ENCODE results near the gene CHRM2.

CHRM2 gene

DNA sequence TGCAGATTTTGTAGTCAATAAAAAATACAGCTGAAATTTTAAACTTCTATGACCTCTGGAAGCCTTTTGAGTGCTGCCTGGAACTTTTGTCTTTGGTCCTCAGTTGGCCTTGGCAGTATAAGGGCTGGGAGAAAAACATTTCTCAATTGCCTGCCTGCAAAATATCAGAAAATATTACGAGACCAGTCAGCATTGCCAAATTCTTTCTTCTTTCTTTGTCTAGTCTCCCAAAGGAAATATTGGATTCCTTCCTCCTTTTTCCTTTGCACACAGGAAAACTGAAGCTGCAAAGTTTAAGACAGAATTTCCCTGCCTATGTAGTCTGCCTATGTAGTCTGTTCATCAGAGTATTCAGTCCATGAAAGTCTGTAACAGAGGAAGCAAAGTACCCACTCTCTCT is 95.9 kb downstream of the CHRM2 start:
- DNase-seq: no peak

DNA sequence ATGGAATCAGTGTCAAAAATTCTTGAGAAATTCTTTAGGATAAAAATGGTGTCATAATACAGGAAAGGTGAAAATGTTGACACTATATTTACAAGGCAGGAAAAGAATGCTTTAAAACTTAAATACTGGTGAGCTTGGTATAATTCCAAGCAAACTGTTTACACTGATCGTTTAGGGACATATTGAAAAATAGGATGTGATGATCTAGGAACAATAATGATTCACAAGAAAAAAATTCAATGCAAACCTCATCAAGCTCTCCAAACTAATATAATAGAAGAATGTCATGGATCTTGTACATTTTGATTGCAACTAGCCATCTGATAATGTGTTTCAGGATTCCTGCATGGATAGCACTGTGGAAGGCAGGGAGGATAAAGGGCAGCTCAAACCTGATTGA is 98.4 kb downstream of the CHRM2 start:
- no peak for DNase-seq

DNA sequence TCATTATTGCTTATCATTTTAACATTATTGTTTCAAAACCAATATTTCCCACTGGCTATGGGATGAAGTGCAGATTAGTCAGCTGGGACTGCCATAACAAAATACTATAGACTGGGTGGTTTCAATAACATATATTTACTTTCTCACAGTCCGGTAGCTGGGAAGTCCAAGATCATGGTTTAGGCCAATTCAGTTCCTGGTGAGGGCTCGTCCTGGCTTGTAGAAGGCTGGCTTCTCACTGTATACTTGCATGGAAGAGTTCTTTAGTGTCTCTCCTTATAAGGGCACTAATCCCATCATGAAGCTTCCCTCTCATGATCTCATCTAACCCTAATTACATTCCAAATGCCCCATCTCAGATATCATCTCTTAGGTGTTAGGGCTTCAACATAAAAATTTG is 101.3 kb downstream of the CHRM2 start:
- no peak for DNase-seq

- DNase-seq: no peak
Observed at GRCh38 chr7:136971776-136972175, 103.3 kb downstream of the CHRM2 start.

GRCh38 chr7:136976504-136977251 is 108.2 kb downstream of the CHRM2 start:
- no peak for DNase-seq

DNA sequence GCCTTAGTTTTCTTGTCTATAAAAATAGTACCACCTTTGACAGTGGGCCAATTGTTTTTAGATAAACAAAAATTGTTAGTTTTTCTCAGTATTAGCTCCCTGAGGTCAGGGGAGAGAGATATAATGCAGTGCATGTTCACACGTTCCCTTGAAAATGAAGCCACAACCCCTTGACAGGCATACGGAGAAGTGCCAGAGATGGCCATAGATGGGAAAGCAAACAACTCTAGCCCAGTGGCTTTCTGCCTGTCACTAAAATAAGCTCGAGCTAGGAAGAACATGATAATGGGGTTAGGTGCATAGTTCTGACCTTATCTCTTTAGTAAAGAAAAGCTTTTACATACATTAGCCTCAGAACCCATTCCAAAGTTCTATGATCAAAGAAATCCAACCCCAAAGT is 124.9 kb downstream of the CHRM2 start:
- no peak for DNase-seq

DNA sequence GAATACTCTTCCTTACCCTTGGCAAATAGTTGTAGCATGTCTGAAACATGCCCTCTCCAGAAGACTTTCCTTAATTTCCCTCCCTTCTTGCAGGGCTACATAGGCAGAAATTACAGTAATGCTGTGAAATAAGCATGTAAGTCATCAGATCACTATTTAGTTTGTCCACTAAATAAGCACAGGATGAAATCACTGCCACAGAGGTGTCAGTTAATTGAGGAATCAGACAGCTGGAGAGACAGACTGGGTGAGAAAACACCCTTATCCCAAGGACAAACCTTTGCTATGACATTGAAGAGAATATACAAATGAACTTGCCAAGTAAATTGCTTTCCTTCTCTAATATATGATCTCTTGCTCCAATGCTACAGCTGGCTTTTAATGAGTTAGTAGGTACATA is 129.3 kb downstream of the CHRM2 start:
- DNase-seq: no peak

- DNase-seq: no peak
Observed at GRCh38 chr7:136998495-136998894, 130.0 kb downstream of the CHRM2 start.

DNA sequence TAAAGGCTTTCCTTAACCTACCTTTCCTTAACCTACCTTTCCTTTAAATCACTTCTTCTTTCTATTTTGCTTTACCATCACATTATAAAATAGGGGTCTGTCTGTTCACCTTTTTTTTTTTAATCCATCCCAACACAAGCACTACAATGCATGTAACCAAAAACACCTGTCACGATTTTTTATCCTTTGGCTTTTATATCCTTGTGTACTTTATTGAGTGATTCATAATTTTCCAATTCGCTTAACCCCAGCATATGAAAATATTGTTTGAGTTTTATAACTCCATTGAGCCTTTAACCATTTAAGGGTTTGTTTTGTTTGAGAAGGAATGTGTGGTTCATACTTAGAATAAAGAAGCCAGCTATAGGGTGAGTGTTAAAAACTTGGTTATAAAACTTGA is 132.2 kb downstream of the CHRM2 start:
- DNase-seq: no peak

GRCh38 chr7:137001041-137001440 is 132.6 kb downstream of the CHRM2 start:
- no peak for DNase-seq

GRCh38 chr7:137001478-137001877 is 133.0 kb downstream of the CHRM2 start:
- DNase-seq: no peak

DNA sequence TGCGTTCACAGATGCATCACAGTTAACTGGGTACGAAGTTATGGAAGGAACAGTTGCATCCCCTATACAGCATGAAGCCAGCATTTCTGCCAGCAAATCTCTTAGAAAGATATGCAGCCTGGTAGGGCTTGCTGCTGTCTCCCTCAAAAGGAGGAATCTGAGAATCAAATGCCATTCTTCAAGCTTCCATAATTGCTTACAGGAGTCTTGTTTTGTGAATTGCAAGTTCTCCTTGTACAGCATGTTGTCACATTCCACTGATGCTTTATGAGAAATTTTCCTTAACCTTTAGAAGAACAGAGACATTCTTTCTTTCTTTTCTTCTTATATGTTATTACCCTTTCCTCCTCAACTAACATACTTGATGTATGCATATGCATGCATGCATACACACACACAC is 134.6 kb downstream of the CHRM2 start:
- no peak for DNase-seq

GRCh38 chr7:137003566-137003965 is 135.1 kb downstream of the CHRM2 start:
- DNase-seq: no peak

GRCh38 chr7:137005873-137006272 is 137.4 kb downstream of the CHRM2 start:
- no peak for DNase-seq

DNA sequence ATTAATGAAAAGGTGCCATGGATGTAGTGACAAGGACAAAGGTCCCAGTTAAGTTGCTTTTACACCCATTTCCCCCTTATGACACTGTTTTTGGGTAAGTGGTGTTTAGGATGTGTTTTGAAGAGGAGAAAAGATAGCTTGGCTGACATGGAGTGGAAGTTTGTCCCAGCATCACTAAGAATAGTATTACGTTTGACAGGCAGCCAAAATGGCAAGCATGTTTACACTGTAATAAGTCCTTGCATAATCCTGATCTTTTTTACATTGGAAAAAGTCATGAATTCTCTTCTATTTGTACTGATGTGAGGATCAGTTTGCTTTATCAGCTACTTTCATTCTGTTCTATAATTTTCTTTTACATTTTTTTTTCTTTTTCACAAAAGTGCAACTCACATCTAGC is 137.8 kb downstream of the CHRM2 start:
- no peak for DNase-seq

DNA sequence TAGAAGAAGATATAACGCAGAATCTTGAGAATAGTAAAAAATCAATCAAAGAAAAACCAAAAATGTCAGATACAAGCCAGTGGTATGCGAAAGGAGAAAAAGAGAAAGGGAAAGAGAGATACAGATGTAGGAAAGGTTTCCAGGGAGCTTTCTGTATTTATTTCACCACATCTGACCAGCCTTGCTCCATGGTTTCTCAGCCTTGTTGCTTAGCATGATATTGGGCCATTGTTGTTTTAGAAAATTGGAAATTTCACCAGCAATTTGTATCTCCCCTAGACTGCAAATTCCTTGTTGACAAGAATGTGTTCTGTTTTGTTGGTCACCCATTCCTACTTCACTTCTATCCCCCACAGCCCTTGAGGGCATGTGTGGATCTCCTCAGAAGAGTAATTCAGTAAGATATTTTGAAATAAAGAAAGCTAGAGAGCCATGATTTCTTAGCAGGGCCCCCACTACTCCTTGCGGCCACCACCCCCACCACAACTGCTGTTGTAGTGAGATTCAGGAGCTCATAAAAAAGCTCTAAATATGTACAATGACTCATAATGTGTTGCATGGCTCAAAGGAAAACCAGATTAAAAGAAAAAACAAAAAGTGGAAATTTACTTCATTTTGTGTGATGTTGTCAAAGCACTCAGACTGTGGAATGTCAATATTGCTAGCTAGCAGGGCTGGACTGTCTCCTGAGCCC is 138.7 kb downstream of the CHRM2 start:
- no peak for DNase-seq

DNA sequence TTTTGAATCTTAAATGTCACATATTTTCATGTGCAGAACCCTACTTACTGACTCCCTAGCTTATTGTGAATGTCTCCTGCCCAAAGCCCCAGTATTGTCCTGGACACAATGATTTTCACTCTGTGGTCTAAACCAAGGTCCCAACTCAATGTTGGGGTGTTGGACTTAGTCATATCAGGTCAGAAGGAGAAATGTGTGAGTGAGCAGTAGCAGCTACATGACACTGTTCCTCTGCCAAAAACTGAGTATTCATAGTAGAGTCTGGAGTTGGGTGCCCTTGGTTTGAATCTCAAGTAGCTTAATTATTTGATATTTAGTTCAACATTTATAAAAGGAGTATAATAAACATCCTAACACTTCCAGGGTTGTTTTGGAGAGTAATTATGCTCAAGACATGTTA is 141.0 kb downstream of the CHRM2 start:
- DNase-seq: no peak

- DNase-seq: no peak
Observed at GRCh38 chr7:137015015-137015414, 146.6 kb downstream of the CHRM2 start.

GRCh38 chr7:137017221-137017620 is 148.8 kb downstream of the CHRM2 start:
- no peak for DNase-seq

- no peak for DNase-seq
Observed at GRCh38 chr7:137018468-137018867, 150.0 kb downstream of the CHRM2 start.

GRCh38 chr7:137020351-137020750 is 151.9 kb downstream of the CHRM2 start:
- DNase-seq: no peak

- no peak for DNase-seq
Observed at GRCh38 chr7:137025469-137026175, 157.2 kb downstream of the CHRM2 start.

DNA sequence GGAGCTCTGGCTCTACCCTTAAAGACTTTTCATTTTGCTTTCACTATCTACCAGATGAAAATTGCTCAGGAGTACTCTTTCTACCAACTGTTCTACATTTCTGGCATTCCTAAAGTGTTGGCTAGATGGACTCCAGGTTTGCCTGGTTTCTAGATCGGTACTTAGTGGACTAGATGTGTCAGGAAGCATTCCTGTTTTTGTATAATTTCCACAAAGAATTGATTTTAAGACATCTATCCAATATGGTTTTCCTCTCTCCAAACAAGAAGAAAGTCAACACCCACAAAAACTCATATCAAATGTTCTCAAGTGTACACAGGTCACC is 157.7 kb downstream of the CHRM2 start:
- no peak for DNase-seq

DNA sequence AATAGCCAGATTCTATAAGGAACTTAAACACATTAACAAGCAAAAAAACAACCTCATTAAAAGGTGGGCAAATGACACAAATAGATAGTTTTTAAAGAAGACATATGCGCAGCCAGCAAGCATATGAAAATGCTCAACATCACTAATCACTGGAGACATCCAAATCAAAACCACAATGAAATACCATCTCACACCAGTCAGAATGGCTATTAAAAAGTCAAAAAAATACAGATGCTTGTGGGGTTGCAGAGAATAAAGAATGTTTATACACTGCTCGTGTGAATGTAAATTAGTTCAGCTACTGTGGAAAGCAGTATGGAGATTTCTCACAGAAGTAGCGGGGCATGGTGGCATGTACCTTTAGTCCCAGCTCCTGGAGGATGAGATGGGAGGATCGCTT is 164.0 kb downstream of the CHRM2 start:
- DNase-seq: no peak

All from CD4-positive, alpha-beta T cell treated with Interleukin-21 for 1 hour (primary cell).